Stimulated activated CD4-positive, alpha-beta T cell treated with anti-CD3 and anti-CD28 coated beads, TNF-alpha, amount 100 ng/mL, for 48 hours (primary cell): Measurements from ENCODE around the gene EFCAB11.
"Not testable (repeated sequence)": the region's sequence is repeated elsewhere in the genome, so short reads cannot be mapped to it uniquely, and the experiment has no call there.

Experiments
- DNase-seq, 3 donors: peaks; one replicate each; pipeline ENCODE4 v3.0.0-alpha.2; 2020; ENCODE audit warnings: low read depth in 3 of 3

EFCAB11 gene

GRCh38 chr14:89911010-89911919 lies 43.3 kb downstream of the EFCAB11 start:
- no peak for DNase-seq

GRCh38 chr14:89910691-89911009 lies 43.9 kb downstream of the EFCAB11 start:
- DNase-seq = no peak

DNA sequence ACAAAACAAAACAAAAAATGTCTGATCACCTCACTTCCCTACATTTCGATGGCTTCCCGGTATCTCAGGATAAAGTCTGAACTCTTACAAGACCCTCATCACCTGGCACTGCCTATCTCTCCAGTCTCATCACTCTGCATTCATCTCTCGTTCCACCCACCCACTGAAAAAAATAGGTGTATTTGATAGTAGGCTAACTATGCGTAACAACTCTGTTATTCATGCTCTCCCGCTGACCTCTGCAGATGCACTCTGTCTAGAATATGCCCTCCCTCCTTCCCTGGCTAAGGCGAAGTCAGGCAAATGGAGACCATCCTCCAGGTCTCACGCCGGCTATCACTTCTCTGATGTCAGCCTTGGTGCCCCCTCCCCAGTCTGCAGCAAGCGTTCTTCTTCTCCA lies 44.9 kb downstream of the EFCAB11 start:
- no peak for DNase-seq

DNA sequence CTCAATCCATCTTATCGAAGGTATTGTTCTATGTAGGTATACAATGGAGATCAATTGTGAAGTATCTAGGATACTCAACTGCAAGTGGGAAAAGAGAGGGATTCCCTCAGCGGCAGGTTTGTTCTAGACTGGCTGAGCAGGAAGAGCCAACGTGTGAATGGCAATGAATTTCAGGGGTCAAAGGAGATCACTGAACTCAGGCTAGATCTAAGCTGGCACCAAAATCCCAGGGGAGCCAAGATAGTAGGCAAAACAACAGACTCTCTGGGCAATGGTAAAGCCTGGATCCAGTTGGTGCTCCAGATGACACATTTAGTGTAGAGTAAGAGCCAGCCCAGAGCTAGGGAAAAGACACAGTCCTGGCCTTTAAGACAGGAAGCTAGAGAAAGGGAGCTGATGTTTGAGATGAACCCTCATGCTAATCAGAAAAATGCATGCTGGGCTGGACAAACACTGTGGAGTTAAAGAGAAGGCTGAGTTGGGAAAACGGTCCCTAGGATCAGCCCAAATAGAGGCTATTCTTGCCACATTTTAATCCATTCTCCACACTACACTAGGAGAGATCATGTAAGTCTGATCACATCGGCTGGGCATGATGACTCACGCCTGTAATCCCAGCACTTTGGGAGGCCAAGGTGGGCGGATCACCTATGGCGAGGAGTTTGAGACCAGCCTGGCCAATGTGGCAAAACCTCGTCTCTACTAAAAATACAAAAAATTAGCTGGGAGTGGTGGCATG lies 45.6 kb downstream of the EFCAB11 start:
- no peak for DNase-seq

DNA sequence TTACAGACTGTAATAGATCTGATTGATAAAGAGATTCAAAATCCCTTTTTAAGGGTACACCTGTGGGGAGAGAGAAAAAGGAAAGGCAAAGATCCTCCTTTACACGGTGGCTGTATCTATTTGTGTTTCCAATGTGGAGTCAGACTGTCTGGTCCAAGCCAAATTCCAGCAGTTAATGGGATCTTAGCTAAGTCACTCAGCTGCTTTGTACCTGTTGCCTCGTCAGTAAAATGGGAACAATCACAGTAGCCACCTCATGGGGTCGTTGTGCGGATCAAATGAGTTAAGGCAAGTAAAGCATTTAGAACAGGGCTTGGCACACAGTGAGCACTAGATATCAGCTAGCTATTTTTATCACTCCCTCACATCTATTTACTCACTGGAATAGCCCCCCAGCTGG lies 46.9 kb downstream of the EFCAB11 start:
- no peak for DNase-seq

- DNase-seq = no peak
These were observed 48.5 kb downstream of the EFCAB11 start for GRCh38 chr14:89906000-89906399.

DNA sequence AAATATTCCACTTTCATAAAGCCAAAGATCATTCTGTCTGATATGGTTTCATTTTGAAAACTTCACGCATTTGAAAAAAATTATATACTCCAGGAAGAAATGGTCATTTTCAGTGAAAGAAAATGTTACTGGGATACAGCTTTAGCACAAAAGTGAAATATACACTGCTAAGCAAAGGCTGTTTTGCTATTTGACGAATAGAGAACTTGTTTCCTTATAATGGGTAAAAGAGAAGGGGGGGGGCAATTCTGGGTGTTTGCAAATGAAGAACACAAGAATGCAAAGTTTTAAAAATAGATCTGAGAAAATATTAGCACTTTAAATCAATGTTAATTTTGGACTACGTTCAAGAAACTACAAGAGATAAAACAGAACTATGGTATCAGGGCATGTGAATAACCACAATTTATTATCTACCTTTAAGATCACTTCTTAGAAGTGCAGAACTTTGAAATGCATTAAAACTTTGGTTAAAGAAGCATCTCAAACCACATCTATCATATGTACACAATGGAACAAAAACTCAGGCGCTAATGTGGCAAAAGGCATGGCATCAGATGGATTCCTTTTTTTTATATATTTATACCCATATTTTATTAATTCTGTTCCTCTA lies 51.1 kb downstream of the EFCAB11 start:
- no peak for DNase-seq

DNA sequence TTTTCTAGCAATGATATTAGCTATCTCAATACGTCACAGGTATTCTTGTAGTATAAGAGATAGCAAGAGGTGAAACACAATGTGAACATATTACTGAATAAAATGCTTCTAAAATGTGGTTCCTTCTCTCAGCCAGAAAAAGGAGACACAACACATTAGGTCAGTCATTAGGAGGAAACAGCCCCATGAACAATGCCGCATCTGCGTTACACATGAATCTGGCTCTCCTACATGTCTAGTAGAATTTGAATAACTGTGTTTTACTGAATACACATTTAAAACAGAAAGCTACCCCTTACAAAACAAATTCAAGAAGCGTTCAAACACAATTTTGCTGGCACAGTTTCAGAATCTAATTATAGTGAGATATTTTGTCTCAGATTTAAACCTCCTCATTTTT lies 51.6 kb downstream of the EFCAB11 start:
- no peak for DNase-seq

- no peak for DNase-seq
These were observed 53.7 kb downstream of the EFCAB11 start for GRCh38 chr14:89900802-89901201.

GRCh38 chr14:89899917-89900663 lies 54.4 kb downstream of the EFCAB11 start:
- no peak for DNase-seq

DNA sequence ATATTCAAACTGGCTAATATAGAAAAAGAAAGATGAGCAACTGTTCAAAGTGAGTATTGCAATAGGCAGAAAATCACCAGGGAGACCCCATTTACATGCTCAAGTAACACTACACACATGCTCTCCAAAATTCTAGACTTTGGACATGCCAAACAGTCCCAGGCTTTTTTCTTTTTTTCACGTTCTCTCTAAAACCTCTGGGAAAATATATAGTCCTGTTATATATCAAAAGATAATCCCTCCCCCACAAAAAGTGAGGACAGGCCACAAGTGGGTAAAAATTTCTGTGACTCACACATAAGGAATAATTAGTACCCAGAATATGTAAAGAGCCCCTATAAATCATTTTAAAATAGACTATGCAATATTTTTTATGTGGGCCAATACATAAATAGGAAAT lies 55.2 kb downstream of the EFCAB11 start:
- no peak for DNase-seq

DNA sequence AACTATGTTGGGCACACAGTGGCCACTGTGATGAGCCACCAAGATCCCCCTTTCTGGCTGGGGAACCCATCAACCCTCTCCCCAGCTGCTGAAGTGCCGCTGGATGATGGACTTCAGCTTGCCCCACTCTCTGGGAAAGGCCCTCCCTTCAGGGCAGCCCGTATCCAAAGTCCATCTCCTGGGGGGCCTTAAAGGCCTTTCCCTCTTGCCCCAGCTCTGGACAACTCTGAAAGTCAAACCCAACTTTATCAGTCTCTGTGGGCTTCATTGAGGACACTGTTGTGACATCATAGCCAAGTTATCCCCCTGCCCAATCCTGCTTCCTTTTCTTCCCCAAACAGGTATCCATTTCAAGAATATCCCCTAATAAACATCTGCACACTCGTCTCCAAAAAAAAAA lies 61.1 kb downstream of the EFCAB11 start:
- not testable (repeated sequence) for DNase-seq

DNA sequence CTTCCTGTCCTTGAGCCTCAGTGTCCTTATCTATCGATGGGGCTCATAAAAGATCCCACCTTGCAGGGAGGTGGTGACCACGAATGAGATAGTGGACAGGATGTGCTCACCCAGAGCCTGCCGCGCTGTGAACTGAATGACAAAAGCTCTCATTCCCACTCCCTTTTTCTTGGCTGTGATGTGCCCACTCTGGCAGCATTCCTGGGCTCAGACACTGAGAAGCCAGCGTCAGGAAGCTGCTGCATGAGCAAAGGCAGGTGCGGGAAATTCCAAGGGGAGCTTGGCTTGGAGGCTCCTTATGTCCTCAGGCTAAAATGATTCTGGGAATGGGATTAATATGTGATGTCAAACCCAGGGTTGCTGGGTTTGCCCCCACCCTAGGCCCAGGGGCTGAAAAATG lies 61.6 kb downstream of the EFCAB11 start:
- no peak for DNase-seq

DNA sequence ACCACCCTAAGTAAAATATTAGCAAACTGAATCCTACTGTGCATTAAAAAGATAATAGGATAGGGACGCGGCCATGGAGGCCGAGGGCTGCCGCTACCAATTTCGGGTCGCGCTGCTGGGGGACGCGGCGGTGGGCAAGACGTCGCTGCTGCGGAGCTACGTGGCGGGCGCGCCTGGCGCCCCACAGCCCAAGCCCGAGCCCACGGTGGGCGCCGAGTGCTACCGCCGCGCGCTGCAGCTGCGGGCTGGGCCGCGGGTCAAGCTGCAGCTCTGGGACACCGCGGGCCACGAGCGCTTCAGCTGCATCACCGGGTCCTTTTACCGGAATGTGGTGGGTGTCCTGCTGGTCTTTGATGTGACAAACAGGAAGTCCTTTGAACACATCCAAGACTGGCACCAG lies 62.8 kb downstream of the EFCAB11 start:
- not testable (repeated sequence) for DNase-seq

- DNase-seq = no peak
These were observed 63.5 kb downstream of the EFCAB11 start for GRCh38 chr14:89891055-89891454.

- no peak for DNase-seq
These were observed 63.9 kb downstream of the EFCAB11 start for GRCh38 chr14:89890589-89890988.

DNA sequence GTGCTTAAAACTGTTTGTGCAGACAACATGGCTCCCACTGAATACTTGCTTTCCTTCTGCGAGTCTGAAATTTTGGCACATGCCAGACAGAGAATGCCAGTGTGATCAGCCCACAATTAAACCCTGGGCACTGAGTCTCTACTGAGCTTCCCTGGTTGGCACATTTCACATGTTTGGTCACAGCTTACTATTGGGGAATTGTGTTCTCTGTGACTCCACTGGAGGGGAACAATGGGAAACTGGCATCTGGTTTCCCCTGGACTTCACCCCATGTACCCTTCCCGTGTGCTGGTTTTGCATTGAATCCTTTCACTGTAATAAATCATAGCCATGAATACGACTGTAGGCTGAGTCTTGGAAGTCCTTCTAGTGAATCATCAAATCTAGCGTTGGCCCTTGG lies 64.9 kb downstream of the EFCAB11 start:
- no peak for DNase-seq

DNA sequence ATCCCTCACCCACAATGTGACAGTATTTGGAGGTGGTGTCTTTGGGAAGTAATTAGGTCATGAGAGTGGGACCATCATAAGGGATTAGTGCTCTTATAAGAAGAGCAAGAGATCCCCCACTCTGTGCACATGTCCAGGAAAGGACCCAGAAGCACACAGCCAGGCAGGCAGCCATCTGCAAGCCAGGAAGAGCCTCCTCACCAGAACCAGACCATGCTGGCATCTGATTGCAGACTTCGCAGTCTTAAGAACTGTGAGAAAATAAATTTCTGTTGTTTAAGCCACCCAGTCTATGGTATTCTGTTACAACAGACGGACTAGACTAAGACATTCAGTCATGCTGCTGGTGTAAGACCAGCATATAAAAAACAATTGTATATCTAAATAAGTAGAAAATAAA lies 69.8 kb downstream of the EFCAB11 start:
- DNase-seq = no peak

DNA sequence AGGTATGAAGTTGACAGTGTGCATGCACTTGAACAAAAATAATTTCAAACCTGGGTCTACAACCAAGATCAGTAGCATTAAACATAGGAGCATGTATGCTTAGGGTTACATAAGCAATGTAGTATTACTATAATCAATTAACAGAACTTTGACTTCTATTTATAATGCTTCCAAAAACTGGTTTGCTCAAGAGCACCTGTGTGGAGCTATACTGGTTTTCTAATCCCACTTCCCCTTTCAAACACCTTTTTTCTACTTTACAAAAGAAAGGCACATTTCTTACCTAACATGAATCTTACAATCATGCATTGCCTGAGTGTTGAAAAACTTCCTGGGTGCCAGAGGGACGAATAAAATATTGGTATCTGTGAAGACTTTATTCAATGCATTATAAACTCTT lies 72.7 kb downstream of the EFCAB11 start:
- no peak for DNase-seq

- not testable (repeated sequence) for DNase-seq
These were observed 80.4 kb downstream of the EFCAB11 start for GRCh38 chr14:89874091-89874490.

GRCh38 chr14:89870316-89870715 lies 84.2 kb downstream of the EFCAB11 start:
- DNase-seq = no peak

DNA sequence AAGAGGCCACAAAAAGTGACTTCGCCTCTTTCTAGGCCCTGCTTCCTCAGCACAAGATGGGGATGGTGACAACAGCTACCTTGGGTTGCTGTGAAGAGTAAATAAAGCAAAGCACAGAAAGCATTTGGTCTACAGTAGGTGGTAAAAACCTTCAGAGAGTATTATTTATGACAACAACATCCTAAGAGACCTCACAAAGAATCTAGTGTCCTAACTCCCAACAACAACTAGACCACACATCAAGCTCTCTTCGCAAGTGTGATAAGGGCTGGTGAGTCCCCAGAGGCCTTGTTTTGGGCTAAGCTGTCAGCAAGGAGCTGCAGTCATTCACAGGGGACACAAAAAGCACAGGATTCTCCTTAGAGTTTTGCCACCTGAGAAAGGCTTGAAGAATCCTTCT lies 84.9 kb downstream of the EFCAB11 start:
- no peak for DNase-seq
